Measurements from ENCODE around the gene BAD. TPM values are rescaled to one million over a fixed set of nuclear protein-coding genes. Genes with fewer than 3 reads are reported as not detected.

Gene BAD
- total and polyA plus RNA-seq, 10 of the 15 experiments (the other 5 are each of a cell fraction or from before 2014, with no cell fraction given), result 1.5 to 67.2 (median 39.6) TPM

GRCh38 chr11:64232967-64233315, 51.5 kb downstream of the BAD start:
- SMC1A ChIA-PET (ENCODE audit: uncharacterized antibody, unreplicated experiment), result interaction anchor here (1.2 kb wide), 1 partner anchor 27 kb away, joined by 3 read pairs; no protein-coding TSS in a partner anchor
- FAIRE-seq, result no peak
- intact Hi-C loops (cut with micrococcal nuclease; ENCODE audit: unreplicated experiment), result no loop called here
- Histone ChIP-seq H3K27ac (ENCODE audit: control insufficient read depth, insufficient read depth) (no peak overlapping the region), H2AFZ (ENCODE audit: control insufficient read depth, low read depth, low read length) (no peak overlapping the region), H3K4me3 (no peak overlapping the region), H3K36me3 (ENCODE audit: control insufficient read depth in 2 of 2, insufficient read depth in 2 of 2, low read length in 1 of 2) (peaks cover 0 to 3% of the 10 kb centered on the region in 2 experiments; a peak in 2 of 4 replicates), H3K79me2 (ENCODE audit: control insufficient read depth, insufficient read depth, low read length) (peaks cover 20% of the 10 kb centered on the region), H3K4me1 (ENCODE audit: control insufficient read depth, insufficient read depth, low read length) (peaks cover 42% of the 10 kb centered on the region), H3K4me2 (ENCODE audit: control insufficient read depth, insufficient read depth) (no peak overlapping the region), H3K9me3 (replicated peaks; ENCODE audit: control insufficient read depth, insufficient read depth, low read length) (no peaks in the 10 kb centered on the region), H3K9ac (ENCODE audit: control insufficient read depth, insufficient read depth, low read length) (no peak overlapping the region), H4K20me1 (ENCODE audit: control insufficient read depth, insufficient read depth) (no peaks in the 10 kb centered on the region), H3K27me3 (replicated peaks in 1 of 2; ENCODE audit: control insufficient read depth in 2 of 2, insufficient read depth in 2 of 2, low read length in 1 of 2) (no peaks in the 10 kb centered on the region)
- in situ Hi-C loops (cut with MboI), result loop anchor here (25.0 kb wide), 1 partner anchor 1629 kb away; the partner anchor contains the start of genes CFL1, EFEMP2 and MUS81
- CTCF ChIA-PET, result interaction anchor here (2.9 kb wide), 1 partner anchor 27 kb away, joined by 18 read pairs; the partner anchor contains the start of gene FERMT3
- POLR2A ChIA-PET, result interaction anchor here (0.6 to 2.6 kb wide), 5 partner anchors 13 to 1632 kb away, joined by 3 to 12 read pairs (median 4); partner anchors contain the start of gene FERMT3
- WGBS (ENCODE audit: insufficient coverage, insufficient replicate concordance, low lambda C conversion rate, missing lambda C conversion rate), result 96% methylated on average over 7 of the region's 8 CpGs
- no peak for DNase-seq (ENCODE audit: low read depth, low spot score)
- no peak for ATAC-seq
- BruUV-seq (replicated peaks), result no TSS peak
- RAD21 ChIA-PET (ENCODE audit: unreplicated experiment), result interaction anchor here (1.1 to 1.7 kb wide), 3 partner anchors 8 to 71 kb away, joined by 3 to 6 read pairs (median 3); no protein-coding TSS in a partner anchor
- TF ChIP-seq IRF5 (IDR thresholded peaks at IDR 0.05; ENCODE audit: borderline replicate concordance), result no peak
- TF ChIP-seq, protein P1, sequence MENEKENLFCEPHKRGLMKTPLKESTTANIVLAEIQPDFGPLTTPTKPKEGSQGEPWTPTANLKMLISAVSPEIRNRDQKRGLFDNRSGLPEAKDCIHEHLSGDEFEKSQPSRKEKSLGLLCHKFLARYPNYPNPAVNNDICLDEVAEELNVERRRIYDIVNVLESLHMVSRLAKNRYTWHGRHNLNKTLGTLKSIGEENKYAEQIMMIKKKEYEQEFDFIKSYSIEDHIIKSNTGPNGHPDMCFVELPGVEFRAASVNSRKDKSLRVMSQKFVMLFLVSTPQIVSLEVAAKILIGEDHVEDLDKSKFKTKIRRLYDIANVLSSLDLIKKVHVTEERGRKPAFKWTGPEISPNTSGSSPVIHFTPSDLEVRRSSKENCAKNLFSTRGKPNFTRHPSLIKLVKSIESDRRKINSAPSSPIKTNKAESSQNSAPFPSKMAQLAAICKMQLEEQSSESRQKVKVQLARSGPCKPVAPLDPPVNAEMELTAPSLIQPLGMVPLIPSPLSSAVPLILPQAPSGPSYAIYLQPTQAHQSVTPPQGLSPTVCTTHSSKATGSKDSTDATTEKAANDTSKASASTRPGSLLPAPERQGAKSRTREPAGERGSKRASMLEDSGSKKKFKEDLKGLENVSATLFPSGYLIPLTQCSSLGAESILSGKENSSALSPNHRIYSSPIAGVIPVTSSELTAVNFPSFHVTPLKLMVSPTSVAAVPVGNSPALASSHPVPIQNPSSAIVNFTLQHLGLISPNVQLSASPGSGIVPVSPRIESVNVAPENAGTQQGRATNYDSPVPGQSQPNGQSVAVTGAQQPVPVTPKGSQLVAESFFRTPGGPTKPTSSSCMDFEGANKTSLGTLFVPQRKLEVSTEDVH (IDR thresholded peaks at IDR 0.05; ENCODE audit: low read depth, partially characterized antibody), result no peak
- no peak for TF ChIP-seq CTCF (IDR thresholded peaks at IDR 0.05 in 2 of 3, conservative IDR thresholded peaks at IDR 0.05 in 1 of 3; ENCODE audit: control insufficient read depth in 2 of 3, extremely low read depth in 1 of 3, insufficient read depth in 1 of 3, low read depth in 3 of 3, low read length in 3 of 3)
- TF ChIP-seq ZSCAN29 (IDR thresholded peaks at IDR 0.05), result no peak
- no peak for TF ChIP-seq HDGF (IDR thresholded peaks at IDR 0.05)
- no peak for TF ChIP-seq ZZZ3 (IDR thresholded peaks at IDR 0.05; ENCODE audit: control insufficient read depth, insufficient read length, low read depth)
- no peak for TF ChIP-seq MYB (IDR thresholded peaks at IDR 0.05; ENCODE audit: borderline replicate concordance, low read depth, low read length)
- no peak for TF ChIP-seq EZH2 (IDR thresholded peaks at IDR 0.05; ENCODE audit: borderline replicate concordance, control insufficient read depth, low read depth, low read length)
- no peak for TF ChIP-seq RUNX3 (IDR thresholded peaks at IDR 0.05; ENCODE audit: low read length)
- TF ChIP-seq SKIL (IDR thresholded peaks at IDR 0.05; ENCODE audit: low read depth, poor library complexity, severe bottlenecking), result no peak
- no peak for TF ChIP-seq KLF5 (IDR thresholded peaks at IDR 0.05; ENCODE audit: partially characterized antibody)
- no peak for TF ChIP-seq MYC (IDR thresholded peaks at IDR 0.05; ENCODE audit: insufficient read depth, insufficient read length, insufficient replicate concordance, low read length, severe bottlenecking)
- TF ChIP-seq FOXK2 (IDR thresholded peaks at IDR 0.05), result no peak
- no peak for TF ChIP-seq NFXL1 (IDR thresholded peaks at IDR 0.05; ENCODE audit: borderline replicate concordance)
- TF ChIP-seq IRF4 (IDR thresholded peaks at IDR 0.05; ENCODE audit: low read depth, low read length), result no peak
- TF ChIP-seq SUZ12 (IDR thresholded peaks at IDR 0.05; ENCODE audit: unreplicated experiment), result no peak
